Heart left ventricle (tissue), 16 donors: ENCODE data around the gene HK3. TPM values are rescaled to one million over a fixed set of nuclear protein-coding genes. Genes with fewer than 3 reads are reported as not detected.

Experiments
- ATAC-seq, 4 donors: fragments of 200-7000 bp; cut with Tn5 transposase; one replicate each; pipeline ENCODE4 v1.9.1; 2020 to 2022; ENCODE audit warnings: moderate library complexity in 4 of 4, mild to moderate bottlenecking in 3 of 4, moderate number of reproducible peaks in 1 of 4
- DNase-seq, 5 donors: peaks; one replicate each; pipeline ENCODE4 v3.0.0-alpha.2; 2020
- H3K27ac ChIP-seq, 12 donors: fragments of 200-600 bp; sonication (generic) in 4 of 12; one replicate each; pipeline versions ENCODE4 v1.5.0 to v1.8.0; 2016 to 2022; ENCODE audit warnings: mild to moderate bottlenecking in 2 of 12
- H3K27me3 ChIP-seq, 9 donors: fragments of 200-600 bp; sonication (generic) in 2 of 9; one replicate each; pipeline versions ENCODE4 v1.5.1 to v1.8.0; 2016 to 2022; ENCODE audit warnings: mild to moderate bottlenecking in 3 of 9
- H3K36me3 ChIP-seq, 9 donors: fragments of 200-600 bp; sonication (generic) in 2 of 9; one replicate each; pipeline versions ENCODE4 v1.5.0 to v1.8.0; 2018 to 2022; ENCODE audit warnings: mild to moderate bottlenecking in 2 of 9
- H3K4me1 ChIP-seq, 12 donors: fragments of 200-600 bp; sonication (generic) in 4 of 12; one replicate each; pipeline versions ENCODE4 v1.5.0 to v1.8.0; 2016 to 2022; ENCODE audit warnings: mild to moderate bottlenecking in 3 of 12
- H3K4me3 ChIP-seq, 12 donors: fragments of 200-600 bp; sonication (generic) in 4 of 12; one replicate each; pipeline versions ENCODE4 v1.5.0 to v1.8.0; 2017 to 2022; ENCODE audit warnings: mild to moderate bottlenecking in 9 of 12, moderate library complexity in 4 of 12
- H3K9me3 ChIP-seq, 12 donors: fragments of 200-600 bp; sonication (generic) in 4 of 12; one replicate each; pipeline versions ENCODE4 v1.5.0 to v1.8.0; 2016 to 2022; ENCODE audit warnings: mild to moderate bottlenecking in 1 of 12
- CTCF ChIP-seq, 12 donors: fragments of 200-600 bp; sonication (generic) in 4 of 12; IDR thresholded peaks; one replicate each; pipeline versions ENCODE4 v1.5.0 to v1.8.0; 2018 to 2022; ENCODE audit warnings: antibody characterized with exemption in 12 of 12, mild to moderate bottlenecking in 5 of 12
- POLR2A ChIP-seq, 2 donors: fragments of 450-650 bp; IDR thresholded peaks; one replicate each; pipeline ENCODE4 v1.6.1; 2017; ENCODE audit warnings: antibody characterized with exemption in 2 of 2, mild to moderate bottlenecking in 2 of 2, moderate library complexity in 2 of 2
- WGBS, 4 donors: extraction: QIAGEN DNeasy Blood & Tissue Kit in 2 of 4; methylation state at CpG; one replicate each; pipeline versions ENCODE4 v1.1.5 to v1.1.7; 2013 to 2018; 5-methylcytosine and 5-hydroxymethylcytosine counted together
- intact Hi-C, 10 donors: fragments of 100-400 bp; cut with DNase I; formaldehyde crosslinking; loops; one replicate each; pipeline versions ENCODE4 v1.11.1 to v1.14.2; 2022
- polyA plus RNA-seq, 2 donors: library from polyadenylated mRNA; stranded (reverse); fragments of 200-250 nt; gene quantifications; one replicate each; pipeline ENCODE4 v1.2.3, GENCODE V29; 2013
- total RNA-seq, 9 donors: library from RNA; depleted of rRNA in 2 of 9; stranded (reverse); fragments of >200 nt in 2 of 9; fragmentation: NEBNext Ultra II Directional in 3 of 9; extraction: Animal tissue kit (Norgen Biotek cat#: 25700) in 3 of 9; gene quantifications; one replicate each; pipeline versions ENCODE4 v1.1.0 to v1.2.4, GENCODE V29; 2016 to 2023
- donor health status: ischemic (EF 13 %, LVEDD 7.1; RV severe dilation, severe dysfunction).
- donor health status: healthy with polysubstance abuse.
- donor health status: DM: no; HTN: yes; CAD: no.
- donor health status: DM: no; HTN: no; CAD: no.
- donor health status: ischemic (EF 25% LVEDD 6.9; RV normal size, moderate dysfunction).
- donor health status: ischemic (EF 25% LVEDD 5.7; RV mildly dilated, moderate dysfunction).
- donor health status: healthy.
- donor health status: DM: yes; HTN: yes; CAD: no.
- donor health status: ischemic (EF 35%, LVEDD 5.7; RV mildly dilated, moderate dysfunction).
- donor health status: nonischemic (EF 11% LVEDD 7.7; RV severe dilation, severe dysfunction).
- donor health status: DM: yes; HTN: yes; CAD: no.
- donor health status: PGD.
- donor health status: ischemic (EF 29% LVEDD 5.4; RV normal size, mild dysfunction).
- donor health status: nonischemic (EF 23%, LVEDD 6.1; RV moderate dilation, normal function).

HK3 gene
- total and polyA plus RNA-seq, 11 donors, result 0.46 to 44.0 (median 2.5) TPM

- intact Hi-C loops, result loop anchor here in 1 of 10 donors (10.0 kb wide), 1 partner anchor 168 kb away; no protein-coding TSS in a partner anchor
- H3K9me3 ChIP-seq, result no peaks in the 10 kb centered on the region
- ATAC-seq (no peak), DNase-seq (no peak)
- WGBS, 4 donors, result 75 to 87% (median 85%) methylated on average over 4 of the region's 4 CpGs
- H3K4me3 ChIP-seq, result no peak overlapping the region
- no peak overlapping the region for H3K27ac ChIP-seq
- H3K36me3 ChIP-seq, result no peaks in the 10 kb centered on the region
- no peaks in the 10 kb centered on the region for H3K4me1 ChIP-seq
- H3K27me3 ChIP-seq, result peaks cover 0 to 38% (median 10%) of the 10 kb centered on the region in 9 donors
- TF ChIP-seq POLR2A (IDR thresholded peaks at IDR 0.05) (no peak), CTCF (IDR thresholded peaks at IDR 0.05) (no peak)
Observed at GRCh38 chr5:176833286-176833685, 65.9 kb downstream of the HK3 start.

GRCh38 chr5:176832162-176832561 is 67.0 kb downstream of the HK3 start:
- DNase-seq (no peak), ATAC-seq (no peak)
- TF ChIP-seq POLR2A (IDR thresholded peaks at IDR 0.05) (no peak), CTCF (IDR thresholded peaks at IDR 0.05) (no peak)
- Histone ChIP-seq H3K27me3 (peaks cover 0 to 38% (median 10%) of the 10 kb centered on the region in 9 donors), H3K4me1 (no peaks in the 10 kb centered on the region), H3K27ac (no peak overlapping the region), H3K4me3 (no peak overlapping the region), H3K9me3 (no peaks in the 10 kb centered on the region), H3K36me3 (no peaks in the 10 kb centered on the region)
- intact Hi-C loops, result loop anchor here in 1 of 10 donors (10.0 kb wide), 1 partner anchor 167 kb away; no protein-coding TSS in a partner anchor
- 86 to 91% (median 89%) methylated on average over 4 to 6 of the region's 6 CpGs for WGBS, 4 donors

- Histone ChIP-seq H3K4me3 (no peak overlapping the region), H3K9me3 (no peaks in the 10 kb centered on the region), H3K36me3 (no peaks in the 10 kb centered on the region), H3K4me1 (no peaks in the 10 kb centered on the region), H3K27me3 (peaks cover 0 to 38% (median 10%) of the 10 kb centered on the region in 9 donors), H3K27ac (no peak overlapping the region)
- ATAC-seq (no peak), DNase-seq (no peak)
- intact Hi-C loops, result loop anchor here in 1 of 10 donors (10.0 kb wide), 1 partner anchor 167 kb away; no protein-coding TSS in a partner anchor
- TF ChIP-seq POLR2A (IDR thresholded peaks at IDR 0.05) (no peak), CTCF (IDR thresholded peaks at IDR 0.05) (no peak)
- WGBS, 4 donors, result 66 to 73% (median 71%) methylated on average over 7 to 8 of the region's 8 CpGs
Observed at GRCh38 chr5:176831425-176831824, 67.7 kb downstream of the HK3 start.

GRCh38 chr5:176830995-176831423 is 68.1 kb downstream of the HK3 start:
- TF ChIP-seq POLR2A (IDR thresholded peaks at IDR 0.05), result no peak
- no peak for TF ChIP-seq CTCF (IDR thresholded peaks at IDR 0.05)
- Histone ChIP-seq H3K4me1 (no peaks in the 10 kb centered on the region), H3K9me3 (no peaks in the 10 kb centered on the region), H3K27ac (no peak overlapping the region), H3K27me3 (peaks cover 0 to 38% (median 10%) of the 10 kb centered on the region in 9 donors), H3K4me3 (no peak overlapping the region), H3K36me3 (no peaks in the 10 kb centered on the region)
- 52 to 57% (median 55%) methylated on average over 8 to 9 of the region's 9 CpGs for WGBS, 4 donors
- intact Hi-C loops, result loop anchor here in 1 of 10 donors (10.0 kb wide), 1 partner anchor 166 kb away; no protein-coding TSS in a partner anchor
- ATAC-seq (no peak), DNase-seq (peak in 1 of 5 donors; percentile 1)

Other genes starting within 250 kb of the HK3 start
- gene UNC5A, start 88.8 kb downstream of the HK3 start, total RNA-seq, result under 1 TPM in 4 of 9 donors, not detected in 5; 0.09 to 0.43 (median 0.20) TPM
- not detected for gene UNC5A, start 88.8 kb downstream of the HK3 start, polyA plus RNA-seq
- gene UIMC1, start 107.4 kb upstream of the HK3 start, total RNA-seq, result 10 to 100 TPM; 22.6 to 40.2 (median 36.8) TPM
- 10 to 100 TPM; 14.8 to 27.3 TPM for gene UIMC1, start 107.4 kb upstream of the HK3 start, polyA plus RNA-seq
- 10 to 100 TPM in 2 of 9 donors, 1 to 10 TPM in 7; 6.5 to 11.9 (median 7.5) TPM for gene ZNF346, start 123.3 kb upstream of the HK3 start, total RNA-seq
- gene ZNF346, start 123.3 kb upstream of the HK3 start, polyA plus RNA-seq, result 1 to 10 TPM; 4.4 to 8.0 TPM
- gene FGFR4, start 187.6 kb upstream of the HK3 start, total RNA-seq, result 1 to 10 TPM in 3 of 9 donors, under 1 TPM in 5, not detected in 1; 0.35 to 2.6 (median 0.49) TPM
- under 1 TPM; 0.46 to 0.65 TPM for gene FGFR4, start 187.6 kb upstream of the HK3 start, polyA plus RNA-seq
- 10 to 100 TPM; 25.8 to 64.6 (median 47.8) TPM for gene NSD1, start 234.4 kb upstream of the HK3 start, total RNA-seq
- 10 to 100 TPM; 10.9 to 16.1 TPM for gene NSD1, start 234.4 kb upstream of the HK3 start, polyA plus RNA-seq